ENCODE data around the gene TMEM132A. TPM values are rescaled to one million over a fixed set of nuclear protein-coding genes. Genes with fewer than 3 reads are reported as not detected.
A peak's percentile ranks its signal among the peaks of the same experiment; 100 is the strongest.

Gene TMEM132A
- total and polyA plus RNA-seq, 9 of the 15 experiments (the other 6 are each of a cell fraction or from before 2014, with no cell fraction given) = 0.04 to 1.1 (median 0.18) TPM; not detected in 4

- TF ChIP-seq PML (IDR thresholded peaks at IDR 0.05; ENCODE audit: low read length) (no peak), ZNF212 (CRISPR knock-in tag; IDR thresholded peaks at IDR 0.05) (no peak), KLF10 (CRISPR knock-in tag; IDR thresholded peaks at IDR 0.05) (no peak)
- in situ Hi-C loops (cut with MboI) = no loop called here
- no peak within 1 kb of the TSS for H3K4me2 ChIP-seq (ENCODE audit: insufficient read depth, low read length)
- intact Hi-C loops (cut with micrococcal nuclease) = no loop called here
- no peak within 1 kb of the TSS for H3K4me3 ChIP-seq
- ChIA-PET POLR2A (no interaction called here), CTCF (ENCODE audit: low intra/inter-chr PET ratio) (no interaction called here)
- no peaks in the 10 kb centered on the region for H3K36me3 ChIP-seq (ENCODE audit: control insufficient read depth, insufficient read depth, low read length)
- 3% methylated on average over 17 of the region's 23 CpGs for WGBS (ENCODE audit: insufficient coverage, low coverage, missing lambda C conversion rate)
- peaks cover 40 to 75% of the 10 kb centered on the region in 2 experiments; a peak in 4 of 5 replicates for H3K27me3 ChIP-seq (ENCODE audit: control insufficient read depth in 2 of 2, insufficient read depth in 2 of 2, low read length in 2 of 2)
- no peaks in the 10 kb centered on the region for H3K9me1 ChIP-seq (ENCODE audit: control insufficient read depth, insufficient read depth, low read length)
- no peaks in the 10 kb centered on the region for H3K9me3 ChIP-seq (replicated peaks; ENCODE audit: control insufficient read depth, insufficient read depth, low read depth, low read length)
- FAIRE-seq (no peak), DNase-seq (ENCODE audit: extremely low read depth in 1 of 4, low spot score in 3 of 4) (no peak), ATAC-seq (peak; percentile 41; the same call in 2 of the 3 replicates)
- no peaks in the 10 kb centered on the region for H3K79me2 ChIP-seq (ENCODE audit: control insufficient read depth, insufficient read depth, low read length)
- peaks cover 3% of the 10 kb centered on the region; the same call in 1 of the 2 replicates for H4K20me1 ChIP-seq (replicated peaks; ENCODE audit: control insufficient read depth, insufficient read depth, low read length)
- no peak within 1 kb of the TSS for H3K27ac ChIP-seq (ENCODE audit: extremely low read depth, low read depth, low read length)
- H3K4me1 ChIP-seq (replicated peaks in 1 of 2; ENCODE audit: control insufficient read depth in 2 of 2, insufficient read depth in 2 of 2, low read length in 2 of 2) = peaks cover 0 to 6% of the 10 kb centered on the region in 2 experiments; a peak in 3 of 5 replicates
- no TSS peak for BruUV-seq (replicated peaks)
- peak within 1 kb of the TSS in 1 of 2 experiments; percentile 9; a peak in 1 of 4 replicates for H3K9ac ChIP-seq (ENCODE audit: insufficient read depth in 1 of 2, low read depth in 2 of 2, low read length in 2 of 2)
- H2AFZ ChIP-seq (ENCODE audit: low read depth, low read length) = no peak within 1 kb of the TSS
Observed at GRCh38 chr11:60951904-60952741, 27.9 kb downstream of the TMEM132A start, which contains the start of gene SLC15A3. Gene SLC15A3 (minus strand): TSS chr11:60952176. CDS start chr11:60951551, 625 bp downstream.

GRCh38 chr11:60952742-60953170, 28.5 kb downstream of the TMEM132A start:
- H3K27ac ChIP-seq (ENCODE audit: extremely low read depth, low read depth, low read length) = no peak overlapping the region
- intact Hi-C loops (cut with micrococcal nuclease) = no loop called here
- TF ChIP-seq THAP12 (CRISPR knock-in tag; IDR thresholded peaks at IDR 0.05) (no peak), SUPT5H (IDR thresholded peaks at IDR 0.05) (no peak), CEBPZ (IDR thresholded peaks at IDR 0.05; ENCODE audit: borderline replicate concordance, low read depth, low read length) (no peak), MAFK (IDR thresholded peaks at IDR 0.05; ENCODE audit: low read length) (no peak), ELF2 (CRISPR knock-in tag; IDR thresholded peaks at IDR 0.05) (no peak), ARID1B (IDR thresholded peaks at IDR 0.05) (no peak)

More at GRCh38 chr11:60952742-60953170, 28.5 kb downstream of the TMEM132A start:
- Histone ChIP-seq H3K9me3 (replicated peaks; ENCODE audit: control insufficient read depth, insufficient read depth, low read depth, low read length) (no peaks in the 10 kb centered on the region), H3K27me3 (ENCODE audit: control insufficient read depth in 2 of 2, insufficient read depth in 2 of 2, low read length in 2 of 2) (peaks cover 35 to 73% of the 10 kb centered on the region in 2 experiments; a peak in 4 of 5 replicates), H3K36me3 (ENCODE audit: control insufficient read depth, insufficient read depth, low read length) (no peaks in the 10 kb centered on the region), H3K9me1 (ENCODE audit: control insufficient read depth, insufficient read depth, low read length) (no peaks in the 10 kb centered on the region), H2AFZ (ENCODE audit: low read depth, low read length) (no peak overlapping the region), H3K9ac (ENCODE audit: insufficient read depth in 1 of 2, low read depth in 2 of 2, low read length in 2 of 2) (no peak overlapping the region), H3K4me3 (no peak overlapping the region), H3K4me1 (replicated peaks in 1 of 2; ENCODE audit: control insufficient read depth in 2 of 2, insufficient read depth in 2 of 2, low read length in 2 of 2) (peaks cover 0 to 6% of the 10 kb centered on the region in 2 experiments; a peak in 3 of 5 replicates), H3K79me2 (ENCODE audit: control insufficient read depth, insufficient read depth, low read length) (no peaks in the 10 kb centered on the region), H3K4me2 (ENCODE audit: insufficient read depth, low read length) (no peak overlapping the region), H4K20me1 (replicated peaks; ENCODE audit: control insufficient read depth, insufficient read depth, low read length) (0 out of 2 replicates have a peak, but pooled peaks cover 3% of the 10 kb centered on the region)
- DNase-seq (ENCODE audit: extremely low read depth in 1 of 4, low spot score in 3 of 4) = no peak
- ChIA-PET CTCF (ENCODE audit: low intra/inter-chr PET ratio) (no interaction called here), POLR2A (no interaction called here)
- 3% methylated on average over 3 of the region's 3 CpGs for WGBS (ENCODE audit: insufficient coverage, low coverage, missing lambda C conversion rate)
- BruUV-seq (replicated peaks) = no TSS peak
- no peak for FAIRE-seq
- ATAC-seq = no peak; the same call in 2 of the 3 replicates
- in situ Hi-C loops (cut with MboI) = no loop called here
